ENCODE results near the gene SPRTN. TPM values are rescaled to one million over a fixed set of nuclear protein-coding genes. Genes with fewer than 3 reads are reported as not detected.

The SPRTN gene
- total and polyA plus RNA-seq, 2 of the 8 experiments (the other 6 are each of a cell fraction or from before 2014, with no cell fraction given): 6.6 to 15.1 TPM

DNA sequence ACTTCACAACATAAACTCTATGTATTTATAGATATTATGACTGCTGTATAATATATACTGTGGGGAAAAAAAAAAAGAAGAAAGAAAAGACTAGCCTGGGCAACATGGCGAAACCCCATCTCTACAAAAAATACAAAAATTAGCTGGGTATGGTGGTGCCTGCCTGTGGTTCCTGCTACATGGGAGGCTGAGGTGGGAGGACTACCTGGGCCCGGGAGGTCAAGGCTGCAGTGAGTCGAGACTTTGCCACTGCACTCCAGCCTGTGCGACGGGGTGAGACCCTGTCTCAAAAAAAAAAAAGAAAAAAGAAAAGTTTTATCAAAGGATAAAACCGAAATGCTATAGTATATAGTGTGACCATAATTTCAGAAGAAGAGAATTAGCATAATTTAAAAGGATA lies 3.1 kb upstream of the SPRTN start:
- H3K4ac ChIP-seq (replicated peaks; ENCODE audit: insufficient read length, low read depth, low read length): no peak overlapping the region
- 0 out of 8 replicates have a peak, but pooled peaks cover 0 to 3% (median 0%) of the 10 kb centered on the region in 4 experiments for H3K36me3 ChIP-seq (ENCODE audit: control insufficient read depth in 2 of 4, insufficient read depth in 4 of 4, low read length in 3 of 4)
- ChIA-PET POLR2A (ENCODE audit: partially characterized antibody) (no interaction called here), CTCF (ENCODE audit: partially characterized antibody) (interaction anchor here (1.2 kb wide), 1 partner anchor 18 kb away, joined by 4 read pairs; no protein-coding TSS in a partner anchor)
- no peak overlapping the region for H2AFZ ChIP-seq (ENCODE audit: low read length)
- DNase-seq (ENCODE audit: low read depth in 1 of 2, low spot score in 2 of 2) (no peak), FAIRE-seq (no peak)
- H3K27me3 ChIP-seq (replicated peaks in 1 of 4; ENCODE audit: control insufficient read depth in 3 of 4, extremely low read depth in 1 of 4, insufficient read depth in 3 of 4, low read length in 3 of 4): no peaks in the 10 kb centered on the region
- no peak overlapping the region for H3K56ac ChIP-seq (replicated peaks; ENCODE audit: insufficient read length, low read depth, low read length)
- H4K20me1 ChIP-seq (replicated peaks in 1 of 2; ENCODE audit: control insufficient read depth in 1 of 2, insufficient read depth in 2 of 2, low read length in 2 of 2): peaks cover 5% of the 10 kb centered on the region in 2 experiments
- H4K91ac ChIP-seq (replicated peaks; ENCODE audit: insufficient read length, low read length): no peak overlapping the region
- no peak overlapping the region for H4K5ac ChIP-seq (ENCODE audit: insufficient read length, low read depth, low read length)
- no peak overlapping the region for H3K18ac ChIP-seq (ENCODE audit: extremely low read depth, low read length)
- peak overlapping the region; percentile 56 to 93; a peak in 3 of 4 replicates for H3K4me2 ChIP-seq (ENCODE audit: insufficient read depth in 1 of 2, low read depth in 2 of 2, low read length in 2 of 2)
- no peak overlapping the region for H4K8ac ChIP-seq (ENCODE audit: extremely low read depth, insufficient read depth, low read length)
- no peak overlapping the region for H2BK12ac ChIP-seq (ENCODE audit: low read depth, low read length)
- no peaks in the 10 kb centered on the region for H3K9me3 ChIP-seq (ENCODE audit: insufficient read depth in 2 of 2, low read depth in 1 of 2, low read length in 1 of 2)
- no peak overlapping the region for H2BK20ac ChIP-seq (ENCODE audit: low read length)
- H2BK5ac ChIP-seq (ENCODE audit: low read depth, low read length): no peak overlapping the region
- peaks cover 13 to 58% of the 10 kb centered on the region in 2 experiments for H3K79me2 ChIP-seq (ENCODE audit: control insufficient read depth in 1 of 2, insufficient read depth in 2 of 2, low read length in 2 of 2)
- H3K9ac ChIP-seq (replicated peaks in 1 of 4; ENCODE audit: extremely low read depth in 1 of 4, low read depth in 3 of 4, low read length in 3 of 4): no peak overlapping the region
- peaks cover 6 to 19% (median 8%) of the 10 kb centered on the region in 4 experiments for H3K4me1 ChIP-seq (replicated peaks in 1 of 4; ENCODE audit: control insufficient read depth in 3 of 4, insufficient read depth in 4 of 4, low read length in 3 of 4)
- TF ChIP-seq, protein P1, sequence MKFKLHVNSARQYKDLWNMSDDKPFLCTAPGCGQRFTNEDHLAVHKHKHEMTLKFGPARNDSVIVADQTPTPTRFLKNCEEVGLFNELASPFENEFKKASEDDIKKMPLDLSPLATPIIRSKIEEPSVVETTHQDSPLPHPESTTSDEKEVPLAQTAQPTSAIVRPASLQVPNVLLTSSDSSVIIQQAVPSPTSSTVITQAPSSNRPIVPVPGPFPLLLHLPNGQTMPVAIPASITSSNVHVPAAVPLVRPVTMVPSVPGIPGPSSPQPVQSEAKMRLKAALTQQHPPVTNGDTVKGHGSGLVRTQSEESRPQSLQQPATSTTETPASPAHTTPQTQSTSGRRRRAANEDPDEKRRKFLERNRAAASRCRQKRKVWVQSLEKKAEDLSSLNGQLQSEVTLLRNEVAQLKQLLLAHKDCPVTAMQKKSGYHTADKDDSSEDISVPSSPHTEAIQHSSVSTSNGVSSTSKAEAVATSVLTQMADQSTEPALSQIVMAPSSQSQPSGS (IDR thresholded peaks at IDR 0.05; ENCODE audit: low read length): no peak
- TF ChIP-seq EGR1 (IDR thresholded peaks at IDR 0.05; ENCODE audit: borderline replicate concordance, low read depth, low read length) (no peak), CHD2 (IDR thresholded peaks at IDR 0.05; ENCODE audit: low read length) (no peak), POLR2AphosphoS5 (IDR thresholded peaks at IDR 0.05; ENCODE audit: low read depth, low read length) (no peak)
- TF ChIP-seq, protein P2, sequence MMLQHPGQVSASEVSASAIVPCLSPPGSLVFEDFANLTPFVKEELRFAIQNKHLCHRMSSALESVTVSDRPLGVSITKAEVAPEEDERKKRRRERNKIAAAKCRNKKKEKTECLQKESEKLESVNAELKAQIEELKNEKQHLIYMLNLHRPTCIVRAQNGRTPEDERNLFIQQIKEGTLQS (IDR thresholded peaks at IDR 0.05; ENCODE audit: insufficient read depth, low read depth, low read length): no peak
- peaks cover 20% of the 10 kb centered on the region for H3K23me2 ChIP-seq (ENCODE audit: low read depth, low read length)
- H3K14ac ChIP-seq (ENCODE audit: insufficient read length): no peak overlapping the region
- H2BK120ac ChIP-seq (replicated peaks; ENCODE audit: low read depth, low read length): no peak overlapping the region
- H3K4me3 ChIP-seq (ENCODE audit: extremely low read depth in 1 of 4, insufficient read depth in 2 of 4, low read depth in 3 of 4, low read length in 4 of 4): peak overlapping the region in 2 of 4 experiments; percentile 6 to 56; a peak in 3 of 8 replicates
- WGBS, 2 experiments (ENCODE audit: extremely low coverage in 1 of 2, insufficient coverage in 1 of 2, insufficient read length in 1 of 2, insufficient replicate concordance in 2 of 2, low coverage in 1 of 2, low lambda C conversion rate in 2 of 2, missing lambda C conversion rate in 1 of 2): 96% methylated on average over 6 of the region's 6 CpGs; no CpG with 5 or more reads in 1 of the 2 experiments
- H2BK15ac ChIP-seq (ENCODE audit: low read length): no peak overlapping the region
- H3K23ac ChIP-seq (ENCODE audit: insufficient read length): no peak overlapping the region
- H2AK5ac ChIP-seq (ENCODE audit: low read depth, low read length): no peak overlapping the region
- H3K27ac ChIP-seq (ENCODE audit: low read depth, low read length): no peak overlapping the region
- peaks cover 8% of the 10 kb centered on the region; the same call in 1 of the 2 replicates for H3K79me1 ChIP-seq (ENCODE audit: low read depth, low read length)
